Hepatocyte (in vitro differentiated cells): ENCODE data around the gene L3MBTL3. TPM values are rescaled to one million over a fixed set of nuclear protein-coding genes. Genes with fewer than 3 reads are reported as not detected.

Source experiments
- DNase-seq: peaks from one replicate; pipeline ENCODE4 v3.0.0-alpha.2; 2016; ENCODE audit warnings: low spot score
- H2AFZ ChIP-seq: fragments of 200-600 bp; sonication (generic); 2 replicates; pipeline ENCODE4 v1.6.0; 2016; ENCODE audit warnings: antibody characterized with exemption, mild to moderate bottlenecking
- H3K27ac ChIP-seq: fragments of 200-600 bp; sonication (generic); 2 replicates; pipeline ENCODE4 v1.5.1; 2016; ENCODE audit warnings: mild to moderate bottlenecking
- H3K27me3 ChIP-seq: fragments of 200-600 bp; sonication (generic); 2 replicates; pipeline ENCODE4 v1.6.1; 2016
- H3K36me3 ChIP-seq: fragments of 200-600 bp; sonication (generic); replicated peaks from 2 replicates; pipeline ENCODE4 v1.5.1; 2016; ENCODE audit warnings: low read depth; ENCODE audit not compliant: insufficient read depth
- H3K4me1 ChIP-seq: fragments of 200-600 bp; sonication (generic); 2 replicates; pipeline ENCODE4 v1.5.1; 2016; ENCODE audit warnings: mild to moderate bottlenecking, moderate library complexity; ENCODE audit not compliant: insufficient read depth
- H3K4me2 ChIP-seq: fragments of 200-600 bp; sonication (generic); 2 replicates; pipeline ENCODE4 v1.6.0; 2016
- H3K4me3 ChIP-seq: fragments of 200-600 bp; sonication (generic); 2 replicates; pipeline ENCODE4 v1.5.1; 2016; ENCODE audit warnings: mild to moderate bottlenecking
- H3K79me2 ChIP-seq: fragments of 200-600 bp; sonication (generic); 2 replicates; pipeline ENCODE4 v1.6.0; 2017; ENCODE audit warnings: mild to moderate bottlenecking
- H3K9me2 ChIP-seq: fragments of 200-600 bp; sonication (generic); replicated peaks from 2 replicates; pipeline ENCODE4 v1.6.0; 2017; ENCODE audit warnings: mild to moderate bottlenecking; ENCODE audit not compliant: insufficient read depth
- H3K9me3 ChIP-seq: fragments of 200-600 bp; sonication (generic); 2 replicates; pipeline ENCODE4 v1.5.1; 2016; ENCODE audit warnings: low read depth, mild to moderate bottlenecking
- H4K20me1 ChIP-seq: fragments of 200-600 bp; sonication (generic); 2 replicates; pipeline ENCODE4 v1.6.0; 2016; ENCODE audit warnings: mild to moderate bottlenecking; ENCODE audit not compliant: insufficient read depth, poor library complexity, severe bottlenecking
- EZH2 ChIP-seq: fragments of 200-600 bp; sonication (generic); IDR thresholded peaks from 2 replicates; pipeline ENCODE4 v1.6.1; 2016; ENCODE audit warnings: antibody characterized with exemption, mild to moderate bottlenecking, borderline replicate concordance
- EZH2phosphoT487 ChIP-seq: fragments of 200-600 bp; sonication (generic); IDR thresholded peaks from one replicate; pipeline ENCODE4 v1.6.1; 2018; ENCODE audit warnings: antibody characterized with exemption, mild to moderate bottlenecking, low read depth, moderate library complexity; ENCODE audit not compliant: unreplicated experiment, severe bottlenecking
- WGBS: methylation state at CpG from one replicate; pipeline ENCODE4 v1.1.6; 2016; ENCODE audit warnings: low lambda C conversion rate; ENCODE audit errors: missing lambda C conversion rate; 5-methylcytosine and 5-hydroxymethylcytosine counted together
- polyA plus RNA-seq: library from polyadenylated mRNA; unstranded; fragments of >200 nt; fragmentation: Nextera tagmentation; extraction: Ambion mirVana; gene quantifications from 2 replicates; pipeline ENCODE4 v1.2.1, GENCODE V29; 2016
- total RNA-seq: library from RNA; depleted of rRNA; stranded (reverse); fragments of >200 nt; gene quantifications from 2 replicates; pipeline ENCODE4 v1.2.3, GENCODE V29; 2014
- TF ChIP-seq, protein P1 (sequence below): fragments of 200-600 bp; sonication (generic); IDR thresholded peaks from 2 replicates; pipeline ENCODE4 v1.5.1; 2016; ENCODE audit warnings: antibody characterized with exemption, mild to moderate bottlenecking; ENCODE audit not compliant: poor library complexity

The L3MBTL3 gene
- total and polyA plus RNA-seq, 2 experiments from 2014 or later: 5.3 to 20.1 TPM

DNA sequence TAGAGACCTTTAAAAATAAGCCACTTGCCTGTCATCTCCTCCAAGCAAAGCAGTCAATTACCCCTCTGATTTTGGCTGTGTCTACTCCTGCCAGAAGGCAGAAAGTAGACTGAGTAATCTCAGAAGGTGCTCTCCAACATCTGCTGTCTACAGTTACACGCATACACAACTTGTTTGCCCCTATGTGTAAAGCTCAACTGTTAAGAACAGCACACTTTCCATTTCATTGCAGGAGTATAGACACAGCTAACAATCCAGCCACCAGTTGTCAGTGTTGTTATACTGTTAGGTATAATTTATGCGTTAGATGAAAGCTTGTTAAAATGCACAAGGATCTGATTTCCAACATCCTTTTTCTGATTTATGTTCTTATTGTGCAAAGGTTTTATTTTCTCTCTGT is 116.2 kb downstream of the L3MBTL3 start:
- Histone ChIP-seq H3K4me3 (no peak overlapping the region), H3K79me2 (no peaks in the 10 kb centered on the region), H3K9me3 (no peaks in the 10 kb centered on the region), H3K27ac (no peak overlapping the region), H3K4me1 (no peaks in the 10 kb centered on the region), H3K27me3 (no peaks in the 10 kb centered on the region), H3K4me2 (no peak overlapping the region), H2AFZ (no peak overlapping the region), H3K36me3 (no peaks in the 10 kb centered on the region), H3K9me2 (no peaks in the 10 kb centered on the region), H4K20me1 (no peaks in the 10 kb centered on the region)
- peak; percentile 15 for DNase-seq
- no peak for TF ChIP-seq EZH2
- TF ChIP-seq, protein P1, sequence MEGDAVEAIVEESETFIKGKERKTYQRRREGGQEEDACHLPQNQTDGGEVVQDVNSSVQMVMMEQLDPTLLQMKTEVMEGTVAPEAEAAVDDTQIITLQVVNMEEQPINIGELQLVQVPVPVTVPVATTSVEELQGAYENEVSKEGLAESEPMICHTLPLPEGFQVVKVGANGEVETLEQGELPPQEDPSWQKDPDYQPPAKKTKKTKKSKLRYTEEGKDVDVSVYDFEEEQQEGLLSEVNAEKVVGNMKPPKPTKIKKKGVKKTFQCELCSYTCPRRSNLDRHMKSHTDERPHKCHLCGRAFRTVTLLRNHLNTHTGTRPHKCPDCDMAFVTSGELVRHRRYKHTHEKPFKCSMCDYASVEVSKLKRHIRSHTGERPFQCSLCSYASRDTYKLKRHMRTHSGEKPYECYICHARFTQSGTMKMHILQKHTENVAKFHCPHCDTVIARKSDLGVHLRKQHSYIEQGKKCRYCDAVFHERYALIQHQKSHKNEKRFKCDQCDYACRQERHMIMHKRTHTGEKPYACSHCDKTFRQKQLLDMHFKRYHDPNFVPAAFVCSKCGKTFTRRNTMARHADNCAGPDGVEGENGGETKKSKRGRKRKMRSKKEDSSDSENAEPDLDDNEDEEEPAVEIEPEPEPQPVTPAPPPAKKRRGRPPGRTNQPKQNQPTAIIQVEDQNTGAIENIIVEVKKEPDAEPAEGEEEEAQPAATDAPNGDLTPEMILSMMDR: peak; percentile 15
- 64% methylated on average over 2 of the region's 2 CpGs for WGBS

- H3K4me3 ChIP-seq: no peak overlapping the region
- no peak for TF ChIP-seq EZH2phosphoT487
- no peak for TF ChIP-seq EZH2
- TF ChIP-seq, protein P1: no peak
- no peak for DNase-seq
- no peaks in the 10 kb centered on the region for H3K79me2 ChIP-seq
- no peak overlapping the region for H3K4me2 ChIP-seq
- H3K4me1 ChIP-seq: no peaks in the 10 kb centered on the region
- WGBS: 99% methylated on average over 2 of the region's 2 CpGs
- H3K9me3 ChIP-seq: no peaks in the 10 kb centered on the region
- no peak overlapping the region for H2AFZ ChIP-seq
- no peaks in the 10 kb centered on the region for H3K36me3 ChIP-seq
- no peak overlapping the region for H3K27ac ChIP-seq
- no peaks in the 10 kb centered on the region for H3K9me2 ChIP-seq
- no peaks in the 10 kb centered on the region for H4K20me1 ChIP-seq
- no peaks in the 10 kb centered on the region for H3K27me3 ChIP-seq
Observed at GRCh38 chr6:130136798-130137197, 118.4 kb downstream of the L3MBTL3 start.

GRCh38 chr6:130138116-130138908 is 119.9 kb downstream of the L3MBTL3 start:
- Histone ChIP-seq H3K36me3 (no peaks in the 10 kb centered on the region), H2AFZ (no peak overlapping the region), H3K9me3 (no peaks in the 10 kb centered on the region), H3K4me1 (no peaks in the 10 kb centered on the region), H3K4me3 (no peak overlapping the region), H3K79me2 (no peaks in the 10 kb centered on the region), H4K20me1 (no peaks in the 10 kb centered on the region), H3K27ac (no peak overlapping the region), H3K27me3 (no peaks in the 10 kb centered on the region), H3K9me2 (no peaks in the 10 kb centered on the region), H3K4me2 (peak overlapping the region; percentile 49)
- 79% methylated on average over 7 of the region's 7 CpGs for WGBS
- TF ChIP-seq EZH2: no peak
- TF ChIP-seq, protein P1: no peak
- no peak for TF ChIP-seq EZH2phosphoT487
- no peak for DNase-seq

- Histone ChIP-seq H3K27ac (no peak overlapping the region), H2AFZ (no peak overlapping the region), H3K36me3 (no peaks in the 10 kb centered on the region), H3K4me2 (peak overlapping the region; percentile 49), H4K20me1 (no peaks in the 10 kb centered on the region), H3K4me3 (no peak overlapping the region), H3K79me2 (no peaks in the 10 kb centered on the region), H3K9me3 (no peaks in the 10 kb centered on the region), H3K9me2 (no peaks in the 10 kb centered on the region), H3K4me1 (no peaks in the 10 kb centered on the region), H3K27me3 (no peaks in the 10 kb centered on the region)
- TF ChIP-seq EZH2: no peak
- no peak for TF ChIP-seq EZH2phosphoT487
- DNase-seq: no peak
- WGBS: 56% methylated on average over 3 of the region's 3 CpGs
Observed at GRCh38 chr6:130138909-130139242, 120.5 kb downstream of the L3MBTL3 start.
